GM12878 (cell line): ENCODE data around the gene ITGA1. TPM values are rescaled to one million over a fixed set of nuclear protein-coding genes. Genes with fewer than 3 reads are reported as not detected.
A peak's percentile ranks its signal among the peaks of the same experiment; 100 is the strongest.

Experiments
- ATAC-seq: fragments of 200-7000 bp; cut with Tn5 transposase; 3 replicates; pipeline ENCODE4 v1.9.1; 2020; ENCODE audit warnings: mild to moderate bottlenecking, moderate library complexity
- BruUV-seq: library from RNA; stranded (reverse); fragments of 400-500 nt; replicated peaks from 2 replicates; lab custom pipeline; 2021; lab: Mats Ljungman, UMichigan
- CTCF ChIA-PET: fragments of 300-600 bp; sonication (Branson Sonifier 250); formaldehyde crosslinking; extraction: SDS; loops from one replicate; lab custom pipeline; 2021; ENCODE audit warnings: inconsistent platforms; lab: Yijun Ruan, JAX
- POLR2A ChIA-PET: fragments of 350-600 bp; formaldehyde crosslinking; extraction: SDS; loops from one replicate; lab custom pipeline; 2021; ENCODE audit warnings: inconsistent platforms; lab: Charles Lee
- RAD21 ChIA-PET: fragments of 300-600 bp; sonication (Branson Sonifier 250); formaldehyde crosslinking; loops from one replicate; lab custom pipeline; 2023; ENCODE audit warnings: antibody characterized with exemption; ENCODE audit not compliant: unreplicated experiment; lab: Charles Lee
- SMC1A ChIA-PET: fragments of 300-600 bp; sonication (Branson Sonifier 250); formaldehyde crosslinking; loops from one replicate; lab custom pipeline; 2023; ENCODE audit not compliant: unreplicated experiment, uncharacterized antibody; lab: Charles Lee
- DNase-seq: peaks from one replicate; pipeline ENCODE4 v3.0.0-alpha.2; 2011; ENCODE audit warnings: low read depth, low spot score
- FAIRE-seq: peaks from 3 replicates; lab custom pipeline; 2011; peaks lifted over from hg19 to GRCh38; lab: Jason Lieb, UNC
- H2AFZ ChIP-seq: 2 replicates; pipeline ENCODE4 v1.6.0; 2011; ENCODE audit warnings: low read depth, low read length, control low read depth; ENCODE audit not compliant: control insufficient read depth
- H3K27ac ChIP-seq: 2 replicates; pipeline ENCODE4 v1.5.1; 2011; ENCODE audit warnings: control low read depth; ENCODE audit not compliant: control insufficient read depth, insufficient read depth
- H3K27me3 ChIP-seq, 2 experiments: replicated peaks in 1 of 2; 2 replicates each; pipeline versions ENCODE4 v1.6.0 to v1.6.1; 2011; ENCODE audit warnings: low read length in 1 of 2; ENCODE audit not compliant: control insufficient read depth in 2 of 2, insufficient read depth in 2 of 2
- H3K36me3 ChIP-seq, 2 experiments: 2 replicates each; pipeline ENCODE4 v1.5.1; 2011; ENCODE audit warnings: low read length in 1 of 2; ENCODE audit not compliant: control insufficient read depth in 2 of 2, insufficient read depth in 2 of 2
- H3K4me1 ChIP-seq: 2 replicates; pipeline ENCODE4 v1.6.1; 2011; ENCODE audit warnings: mild to moderate bottlenecking, low read length, moderate library complexity, mixed read lengths; ENCODE audit not compliant: control insufficient read depth, insufficient read depth
- H3K4me2 ChIP-seq: 2 replicates; pipeline ENCODE4 v1.6.0; 2011; ENCODE audit warnings: control low read depth; ENCODE audit not compliant: control insufficient read depth, insufficient read depth
- H3K4me3 ChIP-seq: fragments of 200-600 bp; sonication (generic); 2 replicates; pipeline ENCODE4 v1.5.1; 2016
- H3K79me2 ChIP-seq: 2 replicates; pipeline ENCODE4 v1.6.0; 2011; ENCODE audit warnings: low read length; ENCODE audit not compliant: control insufficient read depth, insufficient read depth
- H3K9ac ChIP-seq: 2 replicates; pipeline ENCODE4 v1.8.0; 2011; ENCODE audit warnings: low read length, control low read depth, mixed read lengths; ENCODE audit not compliant: control insufficient read depth, insufficient read depth
- H3K9me3 ChIP-seq: replicated peaks from 3 replicates; pipeline ENCODE4 v1.5.1; 2011; ENCODE audit warnings: mild to moderate bottlenecking, low read length; ENCODE audit not compliant: control insufficient read depth, insufficient read depth
- H4K20me1 ChIP-seq: 2 replicates; pipeline ENCODE4 v1.6.0; 2011; ENCODE audit not compliant: control insufficient read depth, insufficient read depth
- DPF2 ChIP-seq: fragments of 450-650 bp; IDR thresholded peaks from 2 replicates; pipeline ENCODE4 v1.6.1; 2017; ENCODE audit warnings: mild to moderate bottlenecking
- EZH2 ChIP-seq: IDR thresholded peaks from 2 replicates; pipeline ENCODE4 v1.6.1; 2012; ENCODE audit warnings: low read depth, mild to moderate bottlenecking, control low read depth, inconsistent platforms, low read length, borderline replicate concordance; ENCODE audit not compliant: control insufficient read depth
- IKZF1 ChIP-seq: fragments of 450-650 bp; conservative IDR thresholded peaks from 2 replicates; pipeline ENCODE4 v1.6.1; 2017; ENCODE audit warnings: antibody characterized with exemption, mild to moderate bottlenecking
- MTA2 ChIP-seq: fragments of 450-650 bp; IDR thresholded peaks from 2 replicates; pipeline ENCODE4 v1.6.1; 2016; ENCODE audit warnings: low read depth, mild to moderate bottlenecking, moderate library complexity
- SMAD1 ChIP-seq: fragments of 450-650 bp; IDR thresholded peaks from 2 replicates; pipeline ENCODE4 v1.6.1; 2018; ENCODE audit warnings: mild to moderate bottlenecking, low read depth; ENCODE audit not compliant: partially characterized antibody
- SUZ12 ChIP-seq: fragments of 200-600 bp; sonication (generic); IDR thresholded peaks from one replicate; pipeline ENCODE4 v1.6.1; 2018; ENCODE audit warnings: antibody characterized with exemption, mild to moderate bottlenecking; ENCODE audit not compliant: unreplicated experiment
- TBL1XR1 ChIP-seq: IDR thresholded peaks from 2 replicates; pipeline ENCODE4 v1.6.1; 2012; ENCODE audit warnings: low read depth, low read length, improper control_type of control experiment
- WGBS: methylation state at CpG from one replicate; pipeline ENCODE4 v1.1.6; 2016; ENCODE audit warnings: low lambda C conversion rate; ENCODE audit not compliant: insufficient replicate concordance, insufficient coverage; ENCODE audit errors: missing lambda C conversion rate; 5-methylcytosine and 5-hydroxymethylcytosine counted together
- in situ Hi-C: fragments of 300-500 bp; cut with MboI; formaldehyde crosslinking; loops from 9 replicates; pipeline ENCODE4 v1.14.3; 2018; ENCODE audit warnings: mixed read lengths
- intact Hi-C: fragments of 100-400 bp; cut with micrococcal nuclease; formaldehyde crosslinking; loops from one replicate; pipeline ENCODE4 v1.14.2; 2022; ENCODE audit not compliant: unreplicated experiment
- polyA plus RNA-seq, 11 experiments: library from polyadenylated mRNA; depleted of rRNA in 4 of 11; unstranded in 6 of 11; stranded (reverse) in 5 of 11; fragments of >200 nt; fragmentation: Nextera tagmentation in 4 of 11; fragmentation: Illumina TruSeq in 1 of 11; extraction: Ambion mirVana in 4 of 11; extraction: Trizol in 1 of 11; gene quantifications; 1 replicate in 1 of 11; 2 replicates in 10 of 11; pipeline versions ENCODE4 v1.2.1 to v1.2.3, GENCODE V29; 2011 to 2016; ENCODE audit warnings: inconsistent platforms in 2 of 11, missing spikeins in 2 of 11, low read depth in 1 of 11
- total RNA-seq, 4 experiments: library from RNA; depleted of rRNA in 3 of 4; stranded (reverse); fragments of >200 nt in 3 of 4; fragmentation: Illumina TruSeq in 1 of 4; extraction: Trizol in 1 of 4; gene quantifications; 2 replicates each; pipeline versions ENCODE4 v1.2.1 to v1.2.3, GENCODE V29; 2013 to 2021
- TF ChIP-seq, protein P1 (sequence below): fragments of 450-650 bp; formaldehyde crosslinking; IDR thresholded peaks from 2 replicates; pipeline ENCODE4 v1.5.0; 2022; ENCODE audit warnings: mild to moderate bottlenecking, missing genetic modification characterization

The ITGA1 gene
- total and polyA plus RNA-seq, 10 of the 15 experiments (the other 5 are each of a cell fraction or from before 2014, with no cell fraction given) = 0.02 to 0.56 (median 0.19) TPM

DNA sequence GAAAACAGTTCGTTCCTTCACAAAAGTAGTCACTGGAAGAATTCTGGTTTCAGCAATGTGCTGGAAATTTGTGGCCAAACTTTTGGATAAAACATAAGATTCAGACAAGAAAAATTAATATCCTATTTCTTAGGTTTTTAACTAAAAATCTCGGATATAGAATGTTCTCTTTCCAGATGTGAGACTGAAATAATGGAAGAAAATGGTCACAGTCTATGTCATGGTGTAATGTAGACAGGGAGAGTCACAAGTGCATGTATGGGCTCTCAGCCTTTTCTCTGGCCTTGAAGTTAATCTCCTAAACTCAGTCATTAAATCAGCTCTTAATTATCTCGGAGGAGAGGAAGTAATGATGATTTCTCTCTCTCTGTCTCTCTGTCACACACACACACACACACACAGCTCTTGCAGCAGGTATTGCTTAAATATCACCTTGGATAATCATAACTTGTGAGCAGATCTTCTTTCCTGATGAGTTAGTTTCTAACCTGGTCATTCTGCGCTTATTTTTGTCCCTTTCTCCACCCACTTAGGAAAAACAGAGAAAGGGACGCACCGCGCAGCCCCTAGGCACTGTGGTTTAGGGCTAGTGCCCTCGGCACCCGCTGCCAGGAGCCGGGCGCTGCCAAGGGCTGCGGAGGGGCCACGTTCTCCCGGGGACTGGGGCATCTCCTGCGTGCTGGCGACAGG is 200.8 kb downstream of the ITGA1 start:
- TF ChIP-seq, protein P1, sequence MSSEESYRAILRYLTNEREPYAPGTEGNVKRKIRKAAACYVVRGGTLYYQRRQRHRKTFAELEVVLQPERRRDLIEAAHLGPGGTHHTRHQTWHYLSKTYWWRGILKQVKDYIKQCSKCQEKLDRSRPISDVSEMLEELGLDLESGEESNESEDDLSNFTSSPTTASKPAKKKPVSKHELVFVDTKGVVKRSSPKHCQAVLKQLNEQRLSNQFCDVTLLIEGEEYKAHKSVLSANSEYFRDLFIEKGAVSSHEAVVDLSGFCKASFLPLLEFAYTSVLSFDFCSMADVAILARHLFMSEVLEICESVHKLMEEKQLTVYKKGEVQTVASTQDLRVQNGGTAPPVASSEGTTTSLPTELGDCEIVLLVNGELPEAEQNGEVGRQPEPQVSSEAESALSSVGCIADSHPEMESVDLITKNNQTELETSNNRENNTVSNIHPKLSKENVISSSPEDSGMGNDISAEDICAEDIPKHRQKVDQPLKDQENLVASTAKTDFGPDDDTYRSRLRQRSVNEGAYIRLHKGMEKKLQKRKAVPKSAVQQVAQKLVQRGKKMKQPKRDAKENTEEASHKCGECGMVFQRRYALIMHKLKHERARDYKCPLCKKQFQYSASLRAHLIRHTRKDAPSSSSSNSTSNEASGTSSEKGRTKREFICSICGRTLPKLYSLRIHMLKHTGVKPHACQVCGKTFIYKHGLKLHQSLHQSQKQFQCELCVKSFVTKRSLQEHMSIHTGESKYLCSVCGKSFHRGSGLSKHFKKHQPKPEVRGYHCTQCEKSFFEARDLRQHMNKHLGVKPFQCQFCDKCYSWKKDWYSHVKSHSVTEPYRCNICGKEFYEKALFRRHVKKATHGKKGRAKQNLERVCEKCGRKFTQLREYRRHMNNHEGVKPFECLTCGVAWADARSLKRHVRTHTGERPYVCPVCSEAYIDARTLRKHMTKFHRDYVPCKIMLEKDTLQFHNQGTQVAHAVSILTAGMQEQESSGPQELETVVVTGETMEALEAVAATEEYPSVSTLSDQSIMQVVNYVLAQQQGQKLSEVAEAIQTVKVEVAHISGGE (CRISPR knock-in tag) = no peak
- TF ChIP-seq DPF2 = no peak
- no peak for TF ChIP-seq SMAD1
- TF ChIP-seq MTA2 = no peak
- 0 out of 2 replicates have a peak, but pooled peaks have one; percentile 6 for TF ChIP-seq IKZF1
- TF ChIP-seq SUZ12 = peak; percentile 84
- TF ChIP-seq EZH2 = 0 out of 2 replicates have a peak, but pooled peaks have one; percentile 64
- TF ChIP-seq TBL1XR1 = no peak
- Histone ChIP-seq H3K79me2 (no peaks in the 10 kb centered on the region), H3K4me3 (no peak overlapping the region; the same call in 1 of the 2 replicates), H2AFZ (no peak overlapping the region), H3K9ac (no peak overlapping the region), H4K20me1 (no peaks in the 10 kb centered on the region), H3K27me3 (peaks cover 10 to 25% of the 10 kb centered on the region in 2 experiments), H3K9me3 (no peaks in the 10 kb centered on the region), H3K27ac (no peak overlapping the region), H3K36me3 (no peaks in the 10 kb centered on the region), H3K4me1 (no peaks in the 10 kb centered on the region), H3K4me2 (peak overlapping the region; percentile 83; the same call in 1 of the 2 replicates)
- no TSS peak for BruUV-seq
- ChIA-PET POLR2A (no interaction called here), CTCF (no interaction called here), RAD21 (no interaction called here), SMC1A (interaction anchor here (2.0 kb wide), 1 partner anchor 39 kb away, joined by 7 read pairs; no protein-coding TSS in a partner anchor)
- DNase-seq (no peak), FAIRE-seq (no peak), ATAC-seq (no peak; the same call in 2 of the 3 replicates)
- intact Hi-C loops (no loop called here), in situ Hi-C loops (no loop called here)
- WGBS = 8% methylated on average over 15 of the region's 16 CpGs
